Measurements from ENCODE around the gene SLC25A27.

The SLC25A27 gene

GRCh38 chr6:46689657-46690056 is 36.9 kb downstream of the SLC25A27 start:
- H2BK15ac ChIP-seq (ENCODE audit: low read depth, poor library complexity, severe bottlenecking), result no peak overlapping the region
- no peaks in the 10 kb centered on the region for H3K79me1 ChIP-seq (replicated peaks; ENCODE audit: low read length, poor library complexity, severe bottlenecking)
- H3K4me1 ChIP-seq (ENCODE audit: control insufficient read depth, insufficient read depth, low read depth, low read length), result no peaks in the 10 kb centered on the region
- H3K27ac ChIP-seq (ENCODE audit: low read length, poor library complexity, severe bottlenecking), result no peak overlapping the region
- no peak overlapping the region for H3K9ac ChIP-seq (ENCODE audit: low read length)
- no peak overlapping the region for H4K8ac ChIP-seq (ENCODE audit: low read length)
- no peak overlapping the region for H3K4me3 ChIP-seq (ENCODE audit: insufficient read depth in 1 of 2, low read depth in 1 of 2, low read length in 2 of 2)
- H2AFZ ChIP-seq (ENCODE audit: low read depth, low read length), result no peak overlapping the region
- no peak overlapping the region for H2AK5ac ChIP-seq (ENCODE audit: low read length, severe bottlenecking)
- no peak for DNase-seq
- H2BK12ac ChIP-seq (ENCODE audit: low read length in 2 of 2), result no peak overlapping the region
- no peak overlapping the region for H2BK120ac ChIP-seq (ENCODE audit: low read depth, low read length)
- H3K27me3 ChIP-seq (ENCODE audit: control insufficient read depth in 1 of 2, insufficient read depth in 1 of 2, low read length in 2 of 2), result no peaks in the 10 kb centered on the region
- H2BK5ac ChIP-seq (ENCODE audit: low read depth, low read length, poor library complexity, severe bottlenecking), result no peak overlapping the region
- no peak overlapping the region for H3K18ac ChIP-seq (ENCODE audit: low read depth in 1 of 2, low read length in 2 of 2)
- H3K36me3 ChIP-seq (ENCODE audit: control insufficient read depth in 1 of 2, insufficient read depth in 2 of 2, low read depth in 1 of 2, low read length in 2 of 2), result no peaks in the 10 kb centered on the region
- no peak overlapping the region for H3K4me2 ChIP-seq (ENCODE audit: low read length, poor library complexity, severe bottlenecking)
- no peak overlapping the region for H3K14ac ChIP-seq (ENCODE audit: low read length in 2 of 2)
- H3K4ac ChIP-seq (ENCODE audit: low read depth in 1 of 2, low read length in 2 of 2), result no peak overlapping the region
- WGBS, result 85% methylated on average over 3 of the region's 3 CpGs
- H4K91ac ChIP-seq (ENCODE audit: low read length), result no peak overlapping the region
- H3K23ac ChIP-seq (ENCODE audit: low read length in 2 of 2), result no peak overlapping the region
- no peaks in the 10 kb centered on the region for H3K9me3 ChIP-seq (ENCODE audit: control insufficient read depth, low read length)

DNA sequence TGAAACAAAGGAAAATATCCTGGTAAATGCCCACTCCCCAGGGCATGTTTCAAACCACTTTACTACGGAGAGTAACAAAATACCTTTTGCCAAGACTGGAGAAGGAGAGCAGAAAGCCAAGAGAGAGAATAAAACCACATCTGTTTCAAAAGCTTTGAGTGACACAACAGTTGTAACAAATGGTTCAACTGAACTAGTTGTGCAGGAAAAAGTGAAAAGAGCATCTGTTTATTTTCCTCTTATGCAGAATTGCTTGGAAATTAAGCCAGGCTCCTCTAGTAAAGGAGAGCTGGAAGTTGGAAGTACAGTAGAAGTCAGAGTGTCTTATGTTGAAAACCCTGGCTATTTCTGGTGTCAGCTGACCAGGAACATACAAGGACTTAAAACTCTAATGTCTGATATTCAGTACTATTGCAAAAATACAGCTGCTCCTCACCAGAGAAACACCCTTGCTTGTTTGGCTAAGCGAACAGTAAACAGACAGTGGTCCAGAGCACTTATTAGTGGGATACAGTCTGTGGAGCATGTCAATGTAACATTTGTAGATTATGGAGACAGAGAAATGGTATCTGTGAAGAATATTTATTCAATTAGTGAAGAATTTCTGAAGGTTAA is 37.5 kb downstream of the SLC25A27 start:
- Histone ChIP-seq H2BK15ac (ENCODE audit: low read depth, poor library complexity, severe bottlenecking) (no peak overlapping the region), H3K9me3 (ENCODE audit: control insufficient read depth, low read length) (no peaks in the 10 kb centered on the region), H4K91ac (ENCODE audit: low read length) (no peak overlapping the region), H2BK12ac (ENCODE audit: low read length in 2 of 2) (no peak overlapping the region), H3K4ac (ENCODE audit: low read depth in 1 of 2, low read length in 2 of 2) (no peak overlapping the region), H3K23ac (ENCODE audit: low read length in 2 of 2) (no peak overlapping the region), H2BK120ac (ENCODE audit: low read depth, low read length) (no peak overlapping the region), H3K18ac (ENCODE audit: low read depth in 1 of 2, low read length in 2 of 2) (no peak overlapping the region), H3K9ac (ENCODE audit: low read length) (no peak overlapping the region), H2AFZ (ENCODE audit: low read depth, low read length) (no peak overlapping the region), H3K27me3 (ENCODE audit: control insufficient read depth in 1 of 2, insufficient read depth in 1 of 2, low read length in 2 of 2) (no peaks in the 10 kb centered on the region), H4K8ac (ENCODE audit: low read length) (no peak overlapping the region), H3K14ac (ENCODE audit: low read length in 2 of 2) (no peak overlapping the region), H3K4me2 (ENCODE audit: low read length, poor library complexity, severe bottlenecking) (no peak overlapping the region), H3K4me1 (ENCODE audit: control insufficient read depth, insufficient read depth, low read depth, low read length) (no peaks in the 10 kb centered on the region), H3K4me3 (ENCODE audit: insufficient read depth in 1 of 2, low read depth in 1 of 2, low read length in 2 of 2) (no peak overlapping the region), H2AK5ac (ENCODE audit: low read length, severe bottlenecking) (no peak overlapping the region), H3K79me1 (replicated peaks; ENCODE audit: low read length, poor library complexity, severe bottlenecking) (no peaks in the 10 kb centered on the region), H3K36me3 (ENCODE audit: control insufficient read depth in 1 of 2, insufficient read depth in 2 of 2, low read depth in 1 of 2, low read length in 2 of 2) (no peaks in the 10 kb centered on the region), H3K27ac (ENCODE audit: low read length, poor library complexity, severe bottlenecking) (no peak overlapping the region), H2BK5ac (ENCODE audit: low read depth, low read length, poor library complexity, severe bottlenecking) (no peak overlapping the region)
- DNase-seq, result no peak
- 85% methylated on average over 2 of the region's 2 CpGs for WGBS

DNA sequence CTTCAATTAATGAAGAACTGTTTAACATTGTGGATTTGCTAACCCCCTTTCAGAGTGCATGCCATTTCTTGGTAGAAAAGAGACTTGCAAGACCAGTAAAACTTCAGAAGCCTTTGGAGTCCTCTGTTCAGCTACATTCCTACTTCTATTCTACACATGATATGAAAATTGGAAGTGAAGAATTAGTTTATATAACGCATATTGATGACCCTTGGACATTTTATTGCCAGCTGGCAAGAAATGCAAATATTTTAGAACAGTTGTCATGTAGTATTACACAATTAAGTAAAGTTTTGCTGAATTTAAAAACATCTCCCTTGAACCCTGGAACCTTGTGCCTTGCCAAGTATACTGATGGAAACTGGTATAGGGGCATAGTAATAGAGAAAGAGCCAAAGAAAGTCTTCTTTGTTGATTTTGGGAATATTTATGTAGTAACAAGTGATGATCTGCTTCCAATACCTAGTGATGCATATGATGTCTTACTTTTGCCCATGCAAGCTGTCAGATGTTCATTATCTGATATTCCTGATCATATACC is 38.2 kb downstream of the SLC25A27 start:
- no CpG with 5 or more reads among the region's 1 CpG for WGBS
- no peak overlapping the region for H4K91ac ChIP-seq (ENCODE audit: low read length)
- no peak overlapping the region for H3K23ac ChIP-seq (ENCODE audit: low read length in 2 of 2)
- H3K9ac ChIP-seq (ENCODE audit: low read length), result no peak overlapping the region
- no peaks in the 10 kb centered on the region for H3K79me1 ChIP-seq (replicated peaks; ENCODE audit: low read length, poor library complexity, severe bottlenecking)
- H3K4me3 ChIP-seq (ENCODE audit: insufficient read depth in 1 of 2, low read depth in 1 of 2, low read length in 2 of 2), result no peak overlapping the region
- H3K27ac ChIP-seq (ENCODE audit: low read length, poor library complexity, severe bottlenecking), result no peak overlapping the region
- H2BK12ac ChIP-seq (ENCODE audit: low read length in 2 of 2), result no peak overlapping the region
- no peak overlapping the region for H3K18ac ChIP-seq (ENCODE audit: low read depth in 1 of 2, low read length in 2 of 2)
- no peaks in the 10 kb centered on the region for H3K4me1 ChIP-seq (ENCODE audit: control insufficient read depth, insufficient read depth, low read depth, low read length)
- no peaks in the 10 kb centered on the region for H3K36me3 ChIP-seq (ENCODE audit: control insufficient read depth in 1 of 2, insufficient read depth in 2 of 2, low read depth in 1 of 2, low read length in 2 of 2)
- H3K4ac ChIP-seq (ENCODE audit: low read depth in 1 of 2, low read length in 2 of 2), result no peak overlapping the region
- no peak overlapping the region for H4K8ac ChIP-seq (ENCODE audit: low read length)
- no peak overlapping the region for H2BK120ac ChIP-seq (ENCODE audit: low read depth, low read length)
- H3K27me3 ChIP-seq (ENCODE audit: control insufficient read depth in 1 of 2, insufficient read depth in 1 of 2, low read length in 2 of 2), result no peaks in the 10 kb centered on the region
- H2AFZ ChIP-seq (ENCODE audit: low read depth, low read length), result no peak overlapping the region
- H3K4me2 ChIP-seq (ENCODE audit: low read length, poor library complexity, severe bottlenecking), result no peak overlapping the region
- no peak overlapping the region for H3K14ac ChIP-seq (ENCODE audit: low read length in 2 of 2)
- no peak overlapping the region for H2AK5ac ChIP-seq (ENCODE audit: low read length, severe bottlenecking)
- H3K9me3 ChIP-seq (ENCODE audit: control insufficient read depth, low read length), result no peaks in the 10 kb centered on the region
- no peak overlapping the region for H2BK5ac ChIP-seq (ENCODE audit: low read depth, low read length, poor library complexity, severe bottlenecking)
- H2BK15ac ChIP-seq (ENCODE audit: low read depth, poor library complexity, severe bottlenecking), result no peak overlapping the region
- DNase-seq, result no peak

DNA sequence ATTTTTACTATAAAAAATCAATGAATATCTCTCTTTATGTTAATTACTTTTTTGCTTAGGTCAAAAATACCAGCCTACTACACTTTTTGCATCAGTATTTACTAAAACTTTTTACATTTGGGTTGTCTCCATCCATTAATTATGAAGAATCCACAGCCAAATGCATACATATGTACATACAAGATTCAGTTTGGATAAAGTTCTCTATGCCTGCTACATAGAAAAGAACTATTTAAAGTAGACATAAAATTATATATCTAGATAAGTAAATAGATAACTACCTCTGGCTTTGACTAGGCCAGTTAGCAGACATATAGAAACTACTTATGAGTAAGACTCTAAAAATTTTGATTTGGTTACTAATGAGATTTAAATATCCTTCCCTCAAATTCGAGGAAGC is 47.2 kb downstream of the SLC25A27 start:
- no CpG with 5 or more reads among the region's 1 CpG for WGBS
- H3K27me3 ChIP-seq (ENCODE audit: control insufficient read depth in 1 of 2, insufficient read depth in 1 of 2, low read length in 2 of 2), result no peaks in the 10 kb centered on the region
- H3K9me3 ChIP-seq (ENCODE audit: control insufficient read depth, low read length), result no peaks in the 10 kb centered on the region
- H4K91ac ChIP-seq (ENCODE audit: low read length), result no peak overlapping the region
- no peak overlapping the region for H3K14ac ChIP-seq (ENCODE audit: low read length in 2 of 2)
- no peaks in the 10 kb centered on the region for H3K79me1 ChIP-seq (replicated peaks; ENCODE audit: low read length, poor library complexity, severe bottlenecking)
- no peak overlapping the region for H3K27ac ChIP-seq (ENCODE audit: low read length, poor library complexity, severe bottlenecking)
- no peak overlapping the region for H3K4ac ChIP-seq (ENCODE audit: low read depth in 1 of 2, low read length in 2 of 2)
- no peak overlapping the region for H4K8ac ChIP-seq (ENCODE audit: low read length)
- H3K36me3 ChIP-seq (ENCODE audit: control insufficient read depth in 1 of 2, insufficient read depth in 2 of 2, low read depth in 1 of 2, low read length in 2 of 2), result no peaks in the 10 kb centered on the region
- no peak overlapping the region for H2AFZ ChIP-seq (ENCODE audit: low read depth, low read length)
- H2BK12ac ChIP-seq (ENCODE audit: low read length in 2 of 2), result no peak overlapping the region
- H2AK5ac ChIP-seq (ENCODE audit: low read length, severe bottlenecking), result no peak overlapping the region
- H3K9ac ChIP-seq (ENCODE audit: low read length), result no peak overlapping the region
- DNase-seq, result no peak
- H2BK120ac ChIP-seq (ENCODE audit: low read depth, low read length), result no peak overlapping the region
- no peak overlapping the region for H3K23ac ChIP-seq (ENCODE audit: low read length in 2 of 2)
- H3K18ac ChIP-seq (ENCODE audit: low read depth in 1 of 2, low read length in 2 of 2), result no peak overlapping the region
- no peak overlapping the region for H2BK15ac ChIP-seq (ENCODE audit: low read depth, poor library complexity, severe bottlenecking)
- H2BK5ac ChIP-seq (ENCODE audit: low read depth, low read length, poor library complexity, severe bottlenecking), result no peak overlapping the region
- no peak overlapping the region for H3K4me2 ChIP-seq (ENCODE audit: low read length, poor library complexity, severe bottlenecking)
- no peak overlapping the region for H3K4me3 ChIP-seq (ENCODE audit: insufficient read depth in 1 of 2, low read depth in 1 of 2, low read length in 2 of 2)
- H3K4me1 ChIP-seq (ENCODE audit: control insufficient read depth, insufficient read depth, low read depth, low read length), result no peaks in the 10 kb centered on the region
